PC-9 (cell line): ENCODE measurements around the gene ACSL4.

Experiments
- CTCF ChIP-seq: fragments of 200-600 bp; sonication (generic); conservative IDR thresholded peaks from 2 replicates; pipeline ENCODE4 v1.6.1; 2017; ENCODE audit warnings: mixed run types, antibody characterized with exemption, mild to moderate bottlenecking, moderate library complexity
- EZH2 ChIP-seq: fragments of 200-600 bp; sonication (generic); IDR thresholded peaks from 2 replicates; pipeline ENCODE4 v1.8.0; 2017; ENCODE audit warnings: antibody characterized with exemption, low read depth

DNA sequence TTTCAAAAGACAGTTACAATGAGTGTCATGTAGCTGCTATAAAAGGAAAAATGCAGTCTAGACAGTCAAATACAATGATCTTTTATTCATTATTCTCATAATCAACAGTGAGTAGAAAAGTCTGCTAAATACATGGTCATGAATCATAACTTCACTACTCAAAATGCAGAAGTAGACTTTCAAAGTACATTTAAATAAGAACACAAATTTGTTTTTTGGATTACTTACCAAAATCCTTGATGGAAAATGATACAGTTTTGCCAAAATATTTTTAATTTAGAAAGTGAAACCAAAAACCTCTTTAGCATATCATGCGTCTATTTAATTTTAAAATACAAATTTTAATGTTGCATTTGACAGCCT, 4.9 kb downstream of the ACSL4 start:
- TF ChIP-seq CTCF (no peak), EZH2 (no peak)
